Measurements from ENCODE around the gene ITGA3.

Gene ITGA3

GRCh38 chr17:50072925-50073324, 17.0 kb downstream of the ITGA3 start:
- DNase-seq = no peak

- no peak for DNase-seq
Observed at GRCh38 chr17:50074227-50074626, 18.3 kb downstream of the ITGA3 start.

GRCh38 chr17:50075446-50076032, 19.6 kb downstream of the ITGA3 start:
- no peak for DNase-seq

- no peak for DNase-seq
Observed at GRCh38 chr17:50076221-50076590, 20.3 kb downstream of the ITGA3 start.

GRCh38 chr17:50076591-50077235, 20.8 kb downstream of the ITGA3 start:
- no peak for DNase-seq

- DNase-seq = no peak
Observed at GRCh38 chr17:50078430-50078829, 22.5 kb downstream of the ITGA3 start.

GRCh38 chr17:50079334-50080095, 23.6 kb downstream of the ITGA3 start:
- DNase-seq = no peak

- no peak for DNase-seq
Observed at GRCh38 chr17:50080096-50080480, 24.2 kb downstream of the ITGA3 start.

- no peak for DNase-seq
Observed at GRCh38 chr17:50080827-50081226, 24.9 kb downstream of the ITGA3 start.

- no peak for DNase-seq
Observed at GRCh38 chr17:50081757-50082156, 25.8 kb downstream of the ITGA3 start.

- DNase-seq = peak; percentile 94
Observed at GRCh38 chr17:50087246-50087911, 31.5 kb downstream of the ITGA3 start.

GRCh38 chr17:50087912-50088405, 32.0 kb downstream of the ITGA3 start:
- DNase-seq = no peak

GRCh38 chr17:50088952-50089825, 33.3 kb downstream of the ITGA3 start:
- DNase-seq = no peak

GRCh38 chr17:50090071-50090470, 34.2 kb downstream of the ITGA3 start:
- no peak for DNase-seq

- no peak for DNase-seq
Observed at GRCh38 chr17:50090971-50091917, 35.3 kb downstream of the ITGA3 start.

GRCh38 chr17:50091918-50092285, 36.0 kb downstream of the ITGA3 start:
- DNase-seq = no peak

GRCh38 chr17:50093246-50093645, 37.3 kb downstream of the ITGA3 start:
- no peak for DNase-seq

- DNase-seq = no peak
Observed at GRCh38 chr17:50093807-50094206, 37.9 kb downstream of the ITGA3 start.

- DNase-seq = peak; percentile 99
Observed at GRCh38 chr17:50094243-50094752, 38.4 kb downstream of the ITGA3 start.

- DNase-seq = peak; percentile 97
Observed at GRCh38 chr17:50094753-50095619, 39.1 kb downstream of the ITGA3 start, which contains the start of gene PDK2. Gene PDK2, plus strand, starts transcription at chr17:50095351. Its CDS starts 85 bp downstream, at chr17:50095436.

Data from activated CD8-positive, alpha-beta memory T cell treated with anti-CD3 and anti-CD28 coated beads for 24 hours (primary cell).